ENCODE results near the gene YIPF6. TPM values are rescaled to one million over a fixed set of nuclear protein-coding genes. Genes with fewer than 3 reads are reported as not detected.
"Not testable (repeated sequence)": the region's sequence is repeated elsewhere in the genome, so short reads cannot be mapped to it uniquely, and the experiment has no call there.

YIPF6 gene
- total RNA-seq, 1 experiment from 2014 or later, result 42.9 TPM

DNA sequence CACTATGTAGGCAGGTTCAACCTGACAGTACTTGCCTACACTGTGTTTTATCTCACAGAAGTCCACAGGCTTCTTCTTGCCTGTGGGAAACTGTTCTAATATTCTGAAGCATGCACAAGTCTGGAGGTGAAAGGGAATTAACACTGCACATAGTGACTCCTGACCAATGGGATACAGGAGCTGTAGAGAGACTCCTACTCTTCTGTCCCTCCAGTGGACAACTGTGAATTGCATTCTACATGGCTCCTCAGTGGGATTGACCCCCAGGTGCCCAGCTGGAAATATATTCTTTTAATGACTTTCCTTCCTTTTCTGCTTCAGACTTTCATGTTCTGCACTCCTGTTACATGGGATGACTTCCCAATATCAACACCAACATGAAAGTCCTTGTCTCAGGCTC, 8.2 kb upstream of the YIPF6 start:
- H3K27ac ChIP-seq, result no peak overlapping the region
- no peaks in the 10 kb centered on the region for H3K36me3 ChIP-seq
- H3K27me3 ChIP-seq, result no peaks in the 10 kb centered on the region
- peak; percentile 17 to 62 for DNase-seq
- H3K9me3 ChIP-seq (replicated peaks), result no peaks in the 10 kb centered on the region
- H3K4me1 ChIP-seq, result no peaks in the 10 kb centered on the region; the same call in 1 of the 2 replicates
- H3K4me3 ChIP-seq, result no peak overlapping the region

DNA sequence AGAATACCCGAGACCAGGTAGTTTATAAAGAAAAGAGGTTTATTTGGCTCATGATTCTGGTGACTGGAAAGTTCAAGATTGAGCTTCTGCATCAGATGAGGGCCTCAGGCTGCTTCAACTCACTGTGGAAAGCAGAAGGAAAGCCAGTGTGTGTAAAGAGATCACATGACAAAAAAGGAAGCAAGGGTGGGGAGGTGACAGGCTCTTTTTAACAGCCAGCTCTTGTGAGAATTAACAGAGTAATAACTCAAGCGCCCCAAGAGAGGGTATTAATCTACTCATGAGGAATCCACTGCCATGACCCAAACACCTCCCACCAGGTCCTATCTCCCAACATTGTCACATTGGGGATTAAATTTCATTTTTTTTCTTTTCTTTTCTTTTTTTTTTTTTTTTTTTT, 6.3 kb upstream of the YIPF6 start:
- no peaks in the 10 kb centered on the region for H3K27me3 ChIP-seq
- no peak for DNase-seq

GRCh38 chrX:68493776-68494175, 5.1 kb upstream of the YIPF6 start:
- H3K4me3 ChIP-seq; DNase-seq; H3K9me3 ChIP-seq (replicated peaks); H3K27ac ChIP-seq; H3K27me3 ChIP-seq; H3K4me1 ChIP-seq; H3K36me3 ChIP-seq: not testable (repeated sequence)

More for the DNA sequence above, 6.3 kb upstream of the YIPF6 start:
- H3K4me1 ChIP-seq, result no peaks in the 10 kb centered on the region; the same call in 1 of the 2 replicates
- H3K27ac ChIP-seq, result no peak overlapping the region
- no peaks in the 10 kb centered on the region for H3K9me3 ChIP-seq (replicated peaks)
- H3K36me3 ChIP-seq, result no peaks in the 10 kb centered on the region
- H3K4me3 ChIP-seq, result no peak overlapping the region

DNA sequence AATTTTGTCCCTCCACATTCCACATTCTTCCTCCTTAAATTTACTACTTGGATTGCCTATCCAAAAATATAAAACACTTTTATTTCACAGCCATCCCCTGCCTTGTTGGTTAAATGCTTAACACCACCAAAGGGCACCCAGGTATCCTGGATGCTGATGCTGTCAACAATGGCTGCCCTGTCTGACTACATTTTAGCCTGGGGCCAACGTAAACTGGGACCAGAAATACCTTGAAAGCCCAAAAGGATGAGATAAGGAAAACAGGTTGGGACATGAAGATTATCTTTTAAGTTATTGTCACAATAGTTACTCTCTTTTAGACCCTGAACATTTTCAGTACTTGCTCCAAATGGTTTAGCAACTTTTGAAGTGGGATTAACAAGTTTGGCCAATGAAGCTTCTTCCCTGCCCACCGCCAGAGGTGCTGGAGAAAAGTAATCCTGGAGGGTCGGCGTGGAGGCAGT, 775 bp upstream of the YIPF6 start:
- no peak for DNase-seq
- peak overlapping the region; percentile 74 for H3K4me3 ChIP-seq
- H3K27ac ChIP-seq, result peak overlapping the region; percentile 95
- H3K4me1 ChIP-seq, result peaks cover 6% of the 10 kb centered on the region
- H3K9me3 ChIP-seq (replicated peaks), result no peaks in the 10 kb centered on the region
- H3K36me3 ChIP-seq, result 0 out of 2 replicates have a peak, but pooled peaks cover 2% of the 10 kb centered on the region
- no peaks in the 10 kb centered on the region for H3K27me3 ChIP-seq

- peak overlapping the region; percentile 95 for H3K27ac ChIP-seq
- no peaks in the 10 kb centered on the region for H3K9me3 ChIP-seq (replicated peaks)
- peak overlapping the region; percentile 74 for H3K4me3 ChIP-seq
- H3K4me1 ChIP-seq, result peaks cover 6% of the 10 kb centered on the region
- DNase-seq, result no peak
- H3K36me3 ChIP-seq, result 0 out of 2 replicates have a peak, but pooled peaks cover 2% of the 10 kb centered on the region
- H3K27me3 ChIP-seq, result no peaks in the 10 kb centered on the region
Measured at GRCh38 chrX:68499543-68500504, 973 bp downstream of the YIPF6 start.

DNA sequence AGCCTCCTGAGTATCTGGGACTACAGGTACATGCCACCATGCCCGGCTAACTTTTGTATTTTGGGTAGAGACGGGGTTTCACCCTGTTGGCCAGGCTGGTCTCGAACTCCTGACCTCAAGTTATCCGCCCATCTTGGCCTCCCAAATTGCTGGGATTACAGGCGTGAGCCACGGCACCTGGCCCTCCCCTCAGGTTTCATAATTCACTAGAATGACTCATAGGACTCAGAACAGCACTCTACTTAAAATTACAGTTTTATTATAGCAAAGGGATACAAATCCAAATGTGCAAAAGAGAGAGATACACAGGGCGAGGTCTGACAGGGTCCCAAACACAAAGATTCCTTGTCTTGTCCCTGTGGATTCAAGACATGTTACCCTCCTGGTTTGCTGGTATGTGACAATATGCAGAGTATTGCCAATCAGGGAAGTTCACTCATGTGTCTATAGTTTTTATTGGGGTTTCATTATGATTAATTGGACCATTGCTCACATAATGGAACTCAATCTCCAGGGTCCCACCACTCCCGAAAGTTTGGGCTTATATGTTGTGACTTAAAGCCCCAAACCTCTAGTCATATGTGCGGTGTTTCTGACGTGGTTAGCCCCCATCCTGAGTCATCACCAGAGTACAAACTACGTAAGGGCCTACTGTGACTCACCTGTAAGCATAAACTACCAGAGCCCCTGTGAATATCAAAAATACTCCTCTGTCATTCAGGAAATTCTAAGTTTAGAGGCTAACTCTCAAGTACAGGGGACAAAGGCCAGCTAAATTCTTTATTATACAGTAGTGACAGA, 5.2 kb downstream of the YIPF6 start:
- no peak overlapping the region for H3K4me3 ChIP-seq
- H3K4me1 ChIP-seq, result peaks cover 6% of the 10 kb centered on the region
- no peak overlapping the region for H3K27ac ChIP-seq
- no peaks in the 10 kb centered on the region for H3K9me3 ChIP-seq (replicated peaks)
- no peaks in the 10 kb centered on the region for H3K27me3 ChIP-seq
- DNase-seq, result no peak
- peaks cover 5% of the 10 kb centered on the region; the same call in 1 of the 2 replicates for H3K36me3 ChIP-seq

- H3K27ac ChIP-seq, result no peak overlapping the region
- no peaks in the 10 kb centered on the region for H3K4me1 ChIP-seq
- H3K4me3 ChIP-seq, result no peak overlapping the region
- peaks cover 11% of the 10 kb centered on the region for H3K36me3 ChIP-seq
- no peak for DNase-seq
- no peaks in the 10 kb centered on the region for H3K9me3 ChIP-seq (replicated peaks)
- no peaks in the 10 kb centered on the region for H3K27me3 ChIP-seq
Measured at GRCh38 chrX:68506649-68507048, 7.8 kb downstream of the YIPF6 start.

- Histone ChIP-seq H3K36me3 (peaks cover 21% of the 10 kb centered on the region), H3K27me3 (no peaks in the 10 kb centered on the region), H3K4me3 (no peak overlapping the region), H3K9me3 (replicated peaks) (no peaks in the 10 kb centered on the region), H3K27ac (no peak overlapping the region), H3K4me1 (no peaks in the 10 kb centered on the region)
- DNase-seq, result no peak
Measured at GRCh38 chrX:68508799-68509198, 9.9 kb downstream of the YIPF6 start.

GRCh38 chrX:68511255-68511654, 12.4 kb downstream of the YIPF6 start:
- Histone ChIP-seq H3K9me3 (replicated peaks) (no peaks in the 10 kb centered on the region), H3K27me3 (no peaks in the 10 kb centered on the region), H3K4me3 (no peak overlapping the region), H3K4me1 (no peaks in the 10 kb centered on the region), H3K36me3 (peaks cover 21% of the 10 kb centered on the region), H3K27ac (no peak overlapping the region)
- DNase-seq, result peak; percentile 33 to 71

DNA sequence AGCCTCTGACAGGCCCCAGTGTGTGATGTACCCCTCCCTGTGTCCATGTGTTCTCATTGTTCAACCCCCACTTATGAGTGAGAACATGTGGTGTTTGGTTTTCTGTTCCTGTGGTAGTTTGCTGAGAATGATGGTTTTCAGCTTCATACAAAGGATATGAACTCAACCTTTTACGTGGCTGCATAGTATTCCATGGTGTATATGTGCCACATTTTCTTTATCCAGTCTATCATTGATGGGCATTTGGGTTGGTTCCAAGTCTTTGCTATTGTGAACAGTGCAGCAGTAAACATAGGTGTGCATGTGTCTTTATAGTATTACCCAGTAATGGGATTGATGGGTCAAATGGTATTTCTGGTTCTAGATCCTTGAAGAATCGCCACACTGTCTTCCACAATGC, 25.8 kb downstream of the YIPF6 start:
- H3K4me1 ChIP-seq; DNase-seq; H3K27ac ChIP-seq; H3K9me3 ChIP-seq (replicated peaks); H3K4me3 ChIP-seq; H3K27me3 ChIP-seq: not testable (repeated sequence)
- H3K36me3 ChIP-seq, result peaks cover 54% of the 10 kb centered on the region

GRCh38 chrX:68532831-68533533, 34.1 kb downstream of the YIPF6 start:
- Histone ChIP-seq H3K27me3 (no peaks in the 10 kb centered on the region), H3K4me1 (no peaks in the 10 kb centered on the region), H3K4me3 (no peak overlapping the region), H3K36me3 (peaks cover 19% of the 10 kb centered on the region), H3K27ac (no peak overlapping the region), H3K9me3 (replicated peaks) (no peaks in the 10 kb centered on the region)
- DNase-seq, result no peak

DNA sequence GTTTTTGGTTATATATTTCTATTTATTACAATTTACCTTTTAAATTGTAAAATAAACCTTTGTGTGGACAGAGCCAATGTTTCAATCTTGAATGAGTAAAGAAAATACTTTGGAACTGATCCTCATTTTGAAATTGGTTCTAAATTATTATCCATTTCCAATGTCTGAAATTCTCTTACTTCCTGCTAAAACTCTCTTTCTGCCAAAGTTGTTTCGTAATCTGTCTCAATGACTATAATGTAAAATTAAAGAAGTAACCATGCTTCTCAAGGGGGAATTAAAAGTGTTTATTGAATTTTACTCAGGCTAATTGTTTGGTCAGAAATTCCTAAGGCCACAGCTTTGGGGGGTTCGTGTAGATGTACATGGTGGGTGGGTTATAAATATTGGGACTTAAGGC, 34.8 kb downstream of the YIPF6 start:
- no peak for DNase-seq
- Histone ChIP-seq H3K4me1 (no peaks in the 10 kb centered on the region), H3K27ac (no peak overlapping the region), H3K27me3 (no peaks in the 10 kb centered on the region), H3K4me3 (no peak overlapping the region), H3K9me3 (replicated peaks) (no peaks in the 10 kb centered on the region), H3K36me3 (peaks cover 19% of the 10 kb centered on the region)

- DNase-seq, result no peak
- H3K27ac ChIP-seq, result no peak overlapping the region
Measured at GRCh38 chrX:68534691-68535090, 35.8 kb downstream of the YIPF6 start.

DNA sequence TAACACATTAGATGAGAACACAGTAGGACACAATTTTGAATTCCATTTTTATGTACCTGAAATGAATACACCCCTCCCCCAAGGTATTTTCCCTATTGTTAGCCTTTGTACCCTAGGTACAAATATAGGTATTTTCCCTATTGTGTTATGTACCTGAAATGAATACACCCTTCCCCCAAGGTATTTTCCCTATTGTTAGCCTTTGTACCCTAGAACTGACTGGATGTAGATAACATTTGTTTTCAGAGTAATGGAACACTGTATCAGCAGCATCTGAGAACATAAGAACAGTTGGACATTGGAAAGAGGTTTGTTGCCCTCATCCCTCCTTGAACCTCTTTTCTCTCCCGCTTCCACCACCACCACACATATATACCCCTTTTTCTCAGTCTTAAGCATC, 37.6 kb downstream of the YIPF6 start:
- no peaks in the 10 kb centered on the region for H3K27me3 ChIP-seq
- DNase-seq, result no peak
- no peak overlapping the region for H3K27ac ChIP-seq
- H3K4me1 ChIP-seq, result no peaks in the 10 kb centered on the region
- no peaks in the 10 kb centered on the region for H3K9me3 ChIP-seq (replicated peaks)
- H3K4me3 ChIP-seq, result no peak overlapping the region
- peaks cover 12% of the 10 kb centered on the region; the same call in 1 of the 2 replicates for H3K36me3 ChIP-seq

More at GRCh38 chrX:68534691-68535090, 35.8 kb downstream of the YIPF6 start:
- Histone ChIP-seq H3K27me3 (no peaks in the 10 kb centered on the region), H3K4me3 (no peak overlapping the region), H3K36me3 (peaks cover 14% of the 10 kb centered on the region; the same call in 1 of the 2 replicates), H3K4me1 (no peaks in the 10 kb centered on the region), H3K9me3 (replicated peaks) (no peaks in the 10 kb centered on the region)

All from SJCRH30 (cell line).